Neuronal stem cell (in vitro differentiated cells): ENCODE results near the gene SLC6A1.

Experiments used
- DNase-seq: peaks from one replicate; pipeline ENCODE4 v3.0.0-alpha.2; 2013; ENCODE audit warnings: low spot score
- H2AFZ ChIP-seq: one replicate; pipeline ENCODE4 v1.6.1; 2013; ENCODE audit warnings: mild to moderate bottlenecking, low read length, inconsistent platforms
- H2AK5ac ChIP-seq: 2 replicates; pipeline ENCODE4 v1.6.1; 2013; ENCODE audit warnings: low read depth, mild to moderate bottlenecking, inconsistent platforms, low read length, moderate library complexity, mixed read lengths
- H2BK120ac ChIP-seq: 2 replicates; pipeline ENCODE4 v1.6.1; 2013; ENCODE audit warnings: low read depth, mild to moderate bottlenecking, inconsistent platforms, low read length, moderate library complexity, mixed read lengths
- H2BK12ac ChIP-seq: one replicate; pipeline ENCODE4 v1.6.1; 2013; ENCODE audit warnings: low read length, inconsistent platforms
- H2BK15ac ChIP-seq: 2 replicates; pipeline ENCODE4 v1.6.1; 2013; ENCODE audit warnings: mild to moderate bottlenecking, low read length, inconsistent platforms, mixed read lengths
- H2BK5ac ChIP-seq: one replicate; pipeline ENCODE4 v1.6.1; 2013; ENCODE audit warnings: inconsistent platforms, mild to moderate bottlenecking, low read length, moderate library complexity
- H3K14ac ChIP-seq: one replicate; pipeline ENCODE4 v1.6.1; 2013; ENCODE audit warnings: low read length, inconsistent platforms
- H3K18ac ChIP-seq: 2 replicates; pipeline ENCODE4 v1.6.1; 2013; ENCODE audit warnings: low read length, inconsistent platforms
- H3K23ac ChIP-seq: 2 replicates; pipeline ENCODE4 v1.6.1; 2013; ENCODE audit warnings: low read depth, mild to moderate bottlenecking, mixed read lengths, low read length, inconsistent platforms; ENCODE audit not compliant: poor library complexity
- H3K27ac ChIP-seq: replicated peaks from 3 replicates; pipeline ENCODE4 v1.5.1; 2013; ENCODE audit warnings: low read length, inconsistent platforms
- H3K27me3 ChIP-seq, 3 experiments: 2 replicates each; pipeline ENCODE4 v1.6.1; 2013; ENCODE audit warnings: low read length in 3 of 3, mild to moderate bottlenecking in 2 of 3, inconsistent platforms in 1 of 3, low read depth in 1 of 3, mixed read lengths in 1 of 3, moderate library complexity in 1 of 3; ENCODE audit not compliant: control insufficient read depth in 3 of 3, insufficient read depth in 3 of 3
- H3K36me3 ChIP-seq, 2 donors: replicated peaks in 1 of 2; 2 replicates each; pipeline ENCODE4 v1.6.1; 2013; ENCODE audit warnings: low read length in 2 of 2; ENCODE audit not compliant: control insufficient read depth in 2 of 2, insufficient read depth in 2 of 2
- H3K4ac ChIP-seq: 2 replicates; pipeline ENCODE4 v1.6.1; 2013; ENCODE audit warnings: inconsistent platforms, mild to moderate bottlenecking, low read length, moderate library complexity
- H3K4me1 ChIP-seq, 2 donors: 1 replicate in 1 of 2; 2 replicates in 1 of 2; pipeline ENCODE4 v1.6.1; 2013; ENCODE audit warnings: low read length in 2 of 2, low read depth in 1 of 2; ENCODE audit not compliant: control insufficient read depth in 2 of 2, insufficient read depth in 1 of 2
- H3K4me2 ChIP-seq: one replicate; pipeline ENCODE4 v1.6.1; 2013; ENCODE audit warnings: mild to moderate bottlenecking, low read length, inconsistent platforms; ENCODE audit not compliant: insufficient read depth, poor library complexity, severe bottlenecking
- H3K4me3 ChIP-seq, 2 donors: 2 replicates each; pipeline ENCODE4 v1.5.1; 2013; ENCODE audit warnings: low read length in 2 of 2, mild to moderate bottlenecking in 2 of 2, inconsistent platforms in 1 of 2, moderate library complexity in 1 of 2
- H3K79me1 ChIP-seq: one replicate; pipeline ENCODE4 v1.6.1; 2013; ENCODE audit warnings: low read depth, mild to moderate bottlenecking, inconsistent platforms, low read length, moderate library complexity
- H3K9ac ChIP-seq: one replicate; pipeline ENCODE4 v1.6.1; 2013; ENCODE audit warnings: mild to moderate bottlenecking, low read depth, low read length, inconsistent platforms; ENCODE audit not compliant: poor library complexity
- H3K9me3 ChIP-seq, 2 donors: replicated peaks in 1 of 2; 2 replicates each; pipeline versions ENCODE3 to v1.6.1; 2013; ENCODE audit warnings: low read length in 2 of 2, mild to moderate bottlenecking in 2 of 2, inconsistent platforms in 1 of 2, low read depth in 1 of 2, mixed read lengths in 1 of 2, moderate library complexity in 1 of 2; ENCODE audit not compliant: control insufficient read depth in 2 of 2, insufficient read depth in 1 of 2
- H4K8ac ChIP-seq: one replicate; pipeline ENCODE4 v1.6.1; 2013; ENCODE audit warnings: low read depth, mild to moderate bottlenecking, inconsistent platforms, low read length, moderate library complexity
- H4K91ac ChIP-seq: one replicate; pipeline ENCODE4 v1.6.1; 2013; ENCODE audit warnings: low read length, low read depth, mild to moderate bottlenecking, inconsistent platforms; ENCODE audit not compliant: poor library complexity
- WGBS, 2 donors: extraction: QIAGEN DNeasy Blood & Tissue Kit; methylation state at CpG; one replicate each; pipeline ENCODE4 v1.1.7; 2013; ENCODE audit warnings: missing lambda C conversion rate in 2 of 2, mixed read lengths in 1 of 2; ENCODE audit not compliant: insufficient read length in 2 of 2, insufficient replicate concordance in 1 of 2; ENCODE audit errors: extremely low coverage in 2 of 2; 5-methylcytosine and 5-hydroxymethylcytosine counted together

The SLC6A1 gene

GRCh38 chr3:11029948-11030347 is 37.4 kb downstream of the SLC6A1 start:
- no peak overlapping the region for H2BK12ac ChIP-seq
- peaks cover 0 to 2% (median 0%) of the 10 kb centered on the region in 3 experiments for H3K27me3 ChIP-seq
- no peak overlapping the region for H3K9ac ChIP-seq
- peaks cover 0 to 9% of the 10 kb centered on the region in 2 donors for H3K9me3 ChIP-seq
- H3K27ac ChIP-seq, result no peak overlapping the region
- no peak overlapping the region for H2AK5ac ChIP-seq
- H4K8ac ChIP-seq, result no peak overlapping the region
- H3K4ac ChIP-seq, result no peak overlapping the region
- no peaks in the 10 kb centered on the region for H3K36me3 ChIP-seq
- no peak overlapping the region for H3K23ac ChIP-seq
- no peak overlapping the region for H4K91ac ChIP-seq
- H3K4me2 ChIP-seq, result no peak overlapping the region
- WGBS, 2 donors, result no CpG with 5 or more reads among the region's 3 CpGs
- no peaks in the 10 kb centered on the region for H3K4me1 ChIP-seq
- H3K14ac ChIP-seq, result no peak overlapping the region
- no peaks in the 10 kb centered on the region for H3K79me1 ChIP-seq
- H2BK15ac ChIP-seq, result no peak overlapping the region
- H3K18ac ChIP-seq, result no peak overlapping the region
- H3K4me3 ChIP-seq, result no peak overlapping the region
- H2AFZ ChIP-seq, result no peak overlapping the region
- H2BK120ac ChIP-seq, result no peak overlapping the region
- no peak for DNase-seq
- no peak overlapping the region for H2BK5ac ChIP-seq

DNA sequence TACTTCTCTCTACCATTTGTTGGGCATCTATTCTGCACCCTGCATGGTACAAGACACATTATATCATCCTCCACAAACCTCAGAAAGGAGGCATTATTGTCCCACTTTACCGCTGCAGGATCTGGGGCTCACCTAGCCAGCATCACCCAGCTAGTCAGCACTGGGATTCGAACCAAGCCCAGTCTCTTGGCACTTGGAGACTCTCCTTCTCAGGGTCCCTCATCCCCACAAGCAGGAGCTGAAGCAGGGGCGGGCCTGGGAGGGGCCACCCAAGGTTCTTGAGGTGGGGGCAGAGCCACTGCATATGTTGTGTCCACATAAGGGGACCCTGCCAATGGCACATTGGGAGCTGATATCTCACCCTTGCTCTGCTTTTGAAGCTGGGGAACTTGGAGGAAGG is 41.3 kb downstream of the SLC6A1 start:
- Histone ChIP-seq H4K91ac (no peak overlapping the region), H3K27ac (no peak overlapping the region), H3K36me3 (no peaks in the 10 kb centered on the region), H4K8ac (no peak overlapping the region), H3K4me2 (no peak overlapping the region), H2AK5ac (no peak overlapping the region), H2BK5ac (no peak overlapping the region), H3K23ac (no peak overlapping the region), H3K4me1 (no peaks in the 10 kb centered on the region), H3K14ac (no peak overlapping the region), H2BK120ac (no peak overlapping the region), H3K27me3 (peaks cover 0 to 2% (median 0%) of the 10 kb centered on the region in 3 experiments), H3K4me3 (no peak overlapping the region), H3K4ac (no peak overlapping the region), H2BK12ac (no peak overlapping the region), H3K9ac (no peak overlapping the region), H3K9me3 (no peaks in the 10 kb centered on the region), H3K79me1 (no peaks in the 10 kb centered on the region), H2AFZ (no peak overlapping the region), H2BK15ac (no peak overlapping the region), H3K18ac (no peak overlapping the region)
- DNase-seq, result no peak
- WGBS, 2 donors, result no CpG with 5 or more reads among the region's 3 CpGs

- H3K9ac ChIP-seq, result no peak overlapping the region
- H3K79me1 ChIP-seq, result no peaks in the 10 kb centered on the region
- no peak overlapping the region for H3K4me2 ChIP-seq
- no peak overlapping the region for H3K14ac ChIP-seq
- no peak overlapping the region for H2BK5ac ChIP-seq
- H2AFZ ChIP-seq, result no peak overlapping the region
- H3K4me3 ChIP-seq, result no peak overlapping the region
- H2BK12ac ChIP-seq, result no peak overlapping the region
- no peak overlapping the region for H3K4ac ChIP-seq
- no peak overlapping the region for H4K8ac ChIP-seq
- WGBS, 2 donors, result no CpG with 5 or more reads among the region's 5 CpGs
- H3K9me3 ChIP-seq, result no peaks in the 10 kb centered on the region
- H3K27ac ChIP-seq, result no peak overlapping the region
- H3K23ac ChIP-seq, result no peak overlapping the region
- H3K36me3 ChIP-seq, result no peaks in the 10 kb centered on the region
- H3K4me1 ChIP-seq, result no peaks in the 10 kb centered on the region
- no peak overlapping the region for H4K91ac ChIP-seq
- no peak overlapping the region for H3K18ac ChIP-seq
- no peak overlapping the region for H2AK5ac ChIP-seq
- DNase-seq, result no peak
- no peak overlapping the region for H2BK15ac ChIP-seq
- H2BK120ac ChIP-seq, result no peak overlapping the region
- peaks cover 0 to 2% (median 0%) of the 10 kb centered on the region in 3 experiments for H3K27me3 ChIP-seq
Observed at GRCh38 chr3:11034309-11034985, 41.9 kb downstream of the SLC6A1 start.

DNA sequence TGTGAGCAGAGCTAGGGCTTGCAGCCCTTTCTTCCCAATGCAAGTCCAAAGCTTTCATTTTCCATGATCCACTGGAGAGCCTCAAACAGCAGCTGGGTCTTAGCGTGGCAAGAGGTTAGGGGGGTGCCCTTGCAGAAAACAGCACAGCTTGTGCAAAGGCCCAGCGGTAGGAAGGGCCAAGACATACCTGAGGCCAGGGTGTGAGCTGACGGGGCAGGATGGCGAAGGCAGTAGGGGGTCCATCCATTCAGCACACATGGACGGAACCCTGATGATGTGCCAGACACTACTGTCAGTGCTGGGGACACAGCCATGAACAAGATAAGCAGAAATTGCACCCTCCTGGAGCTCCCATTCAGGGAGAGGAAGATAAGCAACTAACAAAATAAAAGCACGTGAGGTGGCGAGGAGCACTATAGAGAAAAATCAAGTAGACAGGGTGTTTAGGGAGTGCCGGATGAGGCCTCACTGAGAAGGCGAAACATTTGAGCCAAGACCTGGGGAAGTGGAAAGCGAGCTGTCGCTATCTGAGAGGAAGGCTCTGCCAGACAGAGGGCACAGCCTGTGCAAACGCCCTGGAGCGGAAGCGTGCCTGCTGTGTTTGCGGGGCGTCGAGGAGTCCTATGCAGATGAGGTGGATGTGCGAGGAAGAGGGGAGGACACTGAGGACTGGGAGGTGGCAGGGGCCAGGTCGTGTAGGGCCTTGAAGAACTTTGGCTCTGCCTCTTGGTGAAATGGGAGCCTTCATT is 43.4 kb downstream of the SLC6A1 start:
- no peak overlapping the region for H3K14ac ChIP-seq
- no CpG with 5 or more reads among the region's 19 CpGs for WGBS, 2 donors
- H3K27me3 ChIP-seq, result peaks cover 0 to 2% (median 0%) of the 10 kb centered on the region in 3 experiments

More for the DNA sequence above, 43.4 kb downstream of the SLC6A1 start:
- H3K23ac ChIP-seq, result no peak overlapping the region
- H3K36me3 ChIP-seq, result no peaks in the 10 kb centered on the region
- H3K18ac ChIP-seq, result peak overlapping the region; percentile 11
- H3K4me1 ChIP-seq, result no peaks in the 10 kb centered on the region
- no peak overlapping the region for H3K27ac ChIP-seq
- no peak overlapping the region for H2BK5ac ChIP-seq
- no peak overlapping the region for H2AFZ ChIP-seq
- H2AK5ac ChIP-seq, result no peak overlapping the region
- H3K9me3 ChIP-seq, result no peaks in the 10 kb centered on the region
- H3K4ac ChIP-seq, result no peak overlapping the region
- no peak overlapping the region for H3K9ac ChIP-seq
- DNase-seq, result no peak
- H3K4me3 ChIP-seq, result no peak overlapping the region
- no peak overlapping the region for H3K4me2 ChIP-seq
- no peak overlapping the region for H2BK120ac ChIP-seq
- H4K8ac ChIP-seq, result no peak overlapping the region
- H2BK12ac ChIP-seq, result no peak overlapping the region
- no peaks in the 10 kb centered on the region for H3K79me1 ChIP-seq
- H4K91ac ChIP-seq, result no peak overlapping the region
- H2BK15ac ChIP-seq, result no peak overlapping the region
